Measurements from ENCODE around the gene SLC2A14.
A peak's percentile ranks its signal among the peaks of the same experiment; 100 is the strongest.
"Not testable (repeated sequence)": the region's sequence is repeated elsewhere in the genome, so short reads cannot be mapped to it uniquely, and the experiment has no call there.

The SLC2A14 gene

DNA sequence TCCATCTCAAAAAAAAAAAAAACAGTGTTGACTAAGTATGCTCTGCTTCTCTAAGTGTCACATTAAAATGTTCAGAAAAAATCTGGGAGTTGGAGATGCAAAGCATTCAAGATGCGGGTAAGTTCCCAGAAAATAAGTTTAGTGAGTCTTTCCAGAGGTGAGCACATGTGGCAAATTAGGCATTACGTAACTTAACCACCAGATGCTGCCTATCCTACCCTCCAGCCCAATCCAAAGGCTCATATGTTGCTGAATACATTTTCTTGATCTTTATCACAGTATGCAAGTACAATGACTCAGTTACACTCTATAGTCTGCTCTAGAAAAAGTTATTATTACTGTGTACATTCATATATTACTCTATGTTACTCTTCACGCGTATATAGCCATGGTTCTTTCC is 3.6 kb downstream of the SLC2A14 start:
- Histone ChIP-seq H3K36me3 (ENCODE audit: control insufficient read depth, insufficient read depth, low read length) (no peaks in the 10 kb centered on the region), H3K9ac (ENCODE audit: low read length) (no peak overlapping the region), H3K4me1 (ENCODE audit: control insufficient read depth, insufficient read depth, low read length) (no peaks in the 10 kb centered on the region), H3K27ac (ENCODE audit: low read depth, low read length) (no peak overlapping the region), H3K27me3 (ENCODE audit: control insufficient read depth, insufficient read depth, low read length) (no peaks in the 10 kb centered on the region), H3K9me3 (ENCODE audit: control insufficient read depth, insufficient read depth, low read depth, low read length) (no peaks in the 10 kb centered on the region), H3K4me3 (ENCODE audit: low read depth, low read length) (no peak overlapping the region)

DNA sequence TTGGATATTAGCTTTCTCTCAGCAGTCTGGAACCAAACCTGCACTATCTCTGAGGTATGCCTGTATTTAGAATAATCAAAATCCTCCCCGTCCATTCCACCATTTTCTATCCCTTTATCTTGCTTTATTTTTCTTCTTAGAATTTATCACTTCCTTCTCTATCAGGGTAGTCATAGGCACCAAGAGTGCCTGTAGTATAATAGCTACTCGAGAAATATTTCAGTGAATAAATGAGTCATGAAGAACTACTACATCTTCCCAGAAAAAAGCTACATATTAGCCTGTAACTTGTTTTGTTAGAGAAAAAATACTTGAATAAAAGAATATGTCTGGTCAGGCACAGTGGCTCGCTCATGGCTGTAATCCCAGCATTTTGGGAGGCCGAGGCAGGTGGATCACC is 4.3 kb downstream of the SLC2A14 start:
- no peak overlapping the region for H3K4me3 ChIP-seq (ENCODE audit: low read depth, low read length)
- no peaks in the 10 kb centered on the region for H3K9me3 ChIP-seq (ENCODE audit: control insufficient read depth, insufficient read depth, low read depth, low read length)
- no peak overlapping the region for H3K27ac ChIP-seq (ENCODE audit: low read depth, low read length)
- H3K27me3 ChIP-seq (ENCODE audit: control insufficient read depth, insufficient read depth, low read length), result no peaks in the 10 kb centered on the region
- H3K36me3 ChIP-seq (ENCODE audit: control insufficient read depth, insufficient read depth, low read length), result no peaks in the 10 kb centered on the region
- no peaks in the 10 kb centered on the region for H3K4me1 ChIP-seq (ENCODE audit: control insufficient read depth, insufficient read depth, low read length)
- H3K9ac ChIP-seq (ENCODE audit: low read length), result no peak overlapping the region

DNA sequence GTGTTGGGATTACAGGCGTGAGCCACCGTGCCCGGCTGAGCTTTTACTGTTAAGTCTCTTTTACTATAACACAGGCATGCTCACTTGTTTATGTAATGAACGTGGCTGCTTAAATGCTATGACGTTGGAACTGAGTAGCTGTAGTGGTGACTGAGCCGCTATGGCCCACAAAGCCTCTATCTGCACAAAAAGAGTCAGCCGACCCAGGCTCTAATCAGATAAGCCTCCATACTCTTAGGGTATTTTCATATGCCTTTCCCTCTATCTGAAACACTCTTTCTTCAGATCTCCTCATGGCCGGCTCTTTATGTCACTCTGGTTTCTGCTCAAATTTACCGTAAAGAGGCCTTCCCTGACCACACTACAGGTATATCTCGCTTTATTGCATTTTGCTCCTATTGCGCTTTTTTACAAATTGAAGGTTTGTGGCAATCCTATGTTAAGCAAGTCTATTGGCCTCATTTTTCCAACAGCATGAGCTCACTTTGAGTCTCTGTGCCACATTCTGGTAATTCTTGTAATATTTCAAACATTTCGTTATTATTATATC is 8.0 kb downstream of the SLC2A14 start:
- H3K36me3 ChIP-seq (ENCODE audit: control insufficient read depth, insufficient read depth, low read length), result no peaks in the 10 kb centered on the region
- no peak overlapping the region for H3K4me3 ChIP-seq (ENCODE audit: low read depth, low read length)
- H3K4me1 ChIP-seq (ENCODE audit: control insufficient read depth, insufficient read depth, low read length), result peaks cover 18% of the 10 kb centered on the region
- H3K27ac ChIP-seq (ENCODE audit: low read depth, low read length), result no peak overlapping the region
- H3K9ac ChIP-seq (ENCODE audit: low read length), result no peak overlapping the region
- H3K27me3 ChIP-seq (ENCODE audit: control insufficient read depth, insufficient read depth, low read length), result no peaks in the 10 kb centered on the region
- H3K9me3 ChIP-seq (ENCODE audit: control insufficient read depth, insufficient read depth, low read depth, low read length), result no peaks in the 10 kb centered on the region

DNA sequence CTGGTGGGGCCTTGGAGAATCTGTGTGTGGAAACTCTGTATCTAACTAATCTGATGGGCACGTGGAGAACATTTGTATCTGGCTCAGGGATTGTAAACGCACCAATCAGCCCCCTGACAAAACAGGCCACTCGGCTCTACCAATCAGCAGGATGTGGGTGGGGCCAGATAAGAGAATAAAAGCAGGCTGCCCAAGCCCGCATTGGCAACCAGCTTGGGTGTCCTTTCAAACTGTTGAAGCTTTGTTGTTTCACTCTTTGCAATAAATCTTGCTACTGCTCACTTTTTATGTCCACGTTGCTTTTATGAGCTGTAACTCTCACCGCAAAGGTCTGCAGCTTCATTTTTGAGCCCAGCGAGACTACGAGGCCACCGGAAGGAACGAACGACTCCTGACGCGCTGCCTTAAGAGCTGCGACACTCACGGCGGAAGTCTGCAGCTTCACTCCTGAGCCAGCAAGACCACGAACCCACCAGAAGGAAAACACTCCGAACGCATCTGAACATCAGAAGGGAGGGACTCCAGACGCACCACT is 9.8 kb downstream of the SLC2A14 start:
- H3K27ac ChIP-seq (ENCODE audit: low read depth, low read length); H3K4me3 ChIP-seq (ENCODE audit: low read depth, low read length); H3K27me3 ChIP-seq (ENCODE audit: control insufficient read depth, insufficient read depth, low read length); H3K36me3 ChIP-seq (ENCODE audit: control insufficient read depth, insufficient read depth, low read length); H3K9me3 ChIP-seq (ENCODE audit: control insufficient read depth, insufficient read depth, low read depth, low read length); H3K9ac ChIP-seq (ENCODE audit: low read length): not testable (repeated sequence)
- H3K4me1 ChIP-seq (ENCODE audit: control insufficient read depth, insufficient read depth, low read length), result peaks cover 28% of the 10 kb centered on the region

DNA sequence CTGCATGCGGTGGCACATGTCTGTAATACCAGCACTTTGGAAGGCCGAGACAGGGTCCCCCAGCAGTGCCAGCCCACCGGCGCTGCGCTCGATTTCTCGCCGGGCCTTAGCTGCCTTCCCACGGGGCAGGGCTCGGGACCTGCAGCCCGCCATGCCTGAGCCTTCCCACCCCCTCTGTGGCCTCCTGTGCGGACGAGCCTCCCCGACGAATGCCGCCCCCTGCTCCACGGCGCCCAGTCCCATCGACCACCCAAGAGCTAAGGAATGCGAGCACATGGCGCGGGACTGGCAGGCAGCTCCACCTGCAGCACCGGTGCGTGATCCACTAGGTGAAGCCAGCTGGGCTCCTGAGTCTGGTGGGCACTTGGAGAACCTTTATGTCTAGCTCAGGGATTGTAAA is 10.4 kb downstream of the SLC2A14 start:
- not testable (repeated sequence) for H3K9me3 ChIP-seq (ENCODE audit: control insufficient read depth, insufficient read depth, low read depth, low read length); H3K9ac ChIP-seq (ENCODE audit: low read length); H3K27me3 ChIP-seq (ENCODE audit: control insufficient read depth, insufficient read depth, low read length); H3K4me3 ChIP-seq (ENCODE audit: low read depth, low read length); H3K36me3 ChIP-seq (ENCODE audit: control insufficient read depth, insufficient read depth, low read length)
- H3K4me1 ChIP-seq (ENCODE audit: control insufficient read depth, insufficient read depth, low read length), result peaks cover 28% of the 10 kb centered on the region
- 0 out of 2 replicates have a peak overlapping the region, but pooled peaks have one; percentile 89 for H3K27ac ChIP-seq (ENCODE audit: low read depth, low read length)

DNA sequence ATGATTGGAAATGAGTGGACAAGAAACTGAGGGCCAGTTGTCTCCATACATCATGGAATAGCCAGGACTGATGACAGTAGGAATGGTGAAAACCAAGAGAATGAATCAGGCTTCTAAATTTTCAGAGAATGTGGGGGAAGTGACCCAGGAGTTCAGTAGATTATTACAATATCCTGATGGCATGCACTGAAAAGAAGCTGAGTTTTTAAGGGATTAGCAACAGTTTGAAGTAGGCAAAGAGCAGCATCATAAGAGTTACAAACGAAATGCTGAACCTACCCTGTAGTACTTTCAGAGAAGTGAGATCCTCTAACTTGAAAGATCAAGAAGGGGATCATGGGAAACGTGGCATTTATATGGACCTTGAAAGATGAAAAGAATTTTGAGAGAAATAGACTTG is 13.2 kb downstream of the SLC2A14 start:
- H3K9me3 ChIP-seq (ENCODE audit: control insufficient read depth, insufficient read depth, low read depth, low read length), result no peaks in the 10 kb centered on the region
- H3K4me1 ChIP-seq (ENCODE audit: control insufficient read depth, insufficient read depth, low read length), result peaks cover 28% of the 10 kb centered on the region
- H3K27ac ChIP-seq (ENCODE audit: low read depth, low read length), result peak overlapping the region; percentile 25; the same call in 1 of the 2 replicates
- H3K36me3 ChIP-seq (ENCODE audit: control insufficient read depth, insufficient read depth, low read length), result no peaks in the 10 kb centered on the region
- peak overlapping the region; percentile 2 for H3K9ac ChIP-seq (ENCODE audit: low read length)
- no peaks in the 10 kb centered on the region for H3K27me3 ChIP-seq (ENCODE audit: control insufficient read depth, insufficient read depth, low read length)
- no peak overlapping the region for H3K4me3 ChIP-seq (ENCODE audit: low read depth, low read length)

DNA sequence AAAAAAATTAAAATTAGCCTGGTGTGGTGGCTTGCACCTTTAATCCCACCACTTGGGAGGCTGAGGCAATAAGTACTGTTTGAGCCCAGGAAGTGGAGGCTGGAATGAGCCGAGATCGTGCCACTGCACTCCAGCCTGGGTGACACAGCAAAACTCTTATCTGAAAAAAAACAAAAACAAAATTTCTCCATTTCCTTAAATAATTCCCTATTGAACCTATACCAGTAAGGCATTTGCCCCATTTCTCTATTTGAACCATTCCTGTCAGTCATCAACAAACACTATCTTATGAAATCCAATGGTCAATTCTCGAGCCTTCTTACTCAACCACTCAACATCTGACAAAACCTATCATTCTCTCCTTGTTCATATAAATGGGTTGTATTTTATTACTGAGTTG is 14.7 kb downstream of the SLC2A14 start:
- Histone ChIP-seq H3K27me3 (ENCODE audit: control insufficient read depth, insufficient read depth, low read length) (no peaks in the 10 kb centered on the region), H3K9me3 (ENCODE audit: control insufficient read depth, insufficient read depth, low read depth, low read length) (no peaks in the 10 kb centered on the region), H3K36me3 (ENCODE audit: control insufficient read depth, insufficient read depth, low read length) (no peaks in the 10 kb centered on the region), H3K27ac (ENCODE audit: low read depth, low read length) (no peak overlapping the region), H3K9ac (ENCODE audit: low read length) (no peak overlapping the region), H3K4me3 (ENCODE audit: low read depth, low read length) (no peak overlapping the region), H3K4me1 (ENCODE audit: control insufficient read depth, insufficient read depth, low read length) (peaks cover 33% of the 10 kb centered on the region)

DNA sequence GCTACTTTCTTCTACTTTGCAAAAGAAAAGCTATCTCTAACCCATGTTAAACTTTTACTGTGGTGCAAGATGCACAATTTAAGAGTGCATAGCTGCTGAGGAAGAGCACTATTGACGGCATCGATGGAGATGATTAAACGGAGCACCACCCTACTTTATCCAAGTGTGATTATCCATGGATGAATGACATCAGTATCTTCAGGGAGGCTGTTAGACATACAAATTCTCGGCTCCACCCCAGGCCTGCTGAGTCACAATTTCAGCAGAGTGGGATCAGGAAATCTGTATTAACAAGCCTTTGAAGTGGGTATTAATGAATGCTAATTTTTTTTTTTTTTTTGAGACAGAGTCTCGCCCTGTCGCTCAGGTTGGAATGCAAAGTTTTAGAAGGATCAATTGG is 16.2 kb downstream of the SLC2A14 start:
- H3K9ac ChIP-seq (ENCODE audit: low read length), result peak overlapping the region; percentile 15
- H3K4me3 ChIP-seq (ENCODE audit: low read depth, low read length), result no peak overlapping the region
- peaks cover 44% of the 10 kb centered on the region for H3K4me1 ChIP-seq (ENCODE audit: control insufficient read depth, insufficient read depth, low read length)
- no peaks in the 10 kb centered on the region for H3K27me3 ChIP-seq (ENCODE audit: control insufficient read depth, insufficient read depth, low read length)
- H3K27ac ChIP-seq (ENCODE audit: low read depth, low read length), result no peak overlapping the region
- H3K9me3 ChIP-seq (ENCODE audit: control insufficient read depth, insufficient read depth, low read depth, low read length), result no peaks in the 10 kb centered on the region
- no peaks in the 10 kb centered on the region for H3K36me3 ChIP-seq (ENCODE audit: control insufficient read depth, insufficient read depth, low read length)

DNA sequence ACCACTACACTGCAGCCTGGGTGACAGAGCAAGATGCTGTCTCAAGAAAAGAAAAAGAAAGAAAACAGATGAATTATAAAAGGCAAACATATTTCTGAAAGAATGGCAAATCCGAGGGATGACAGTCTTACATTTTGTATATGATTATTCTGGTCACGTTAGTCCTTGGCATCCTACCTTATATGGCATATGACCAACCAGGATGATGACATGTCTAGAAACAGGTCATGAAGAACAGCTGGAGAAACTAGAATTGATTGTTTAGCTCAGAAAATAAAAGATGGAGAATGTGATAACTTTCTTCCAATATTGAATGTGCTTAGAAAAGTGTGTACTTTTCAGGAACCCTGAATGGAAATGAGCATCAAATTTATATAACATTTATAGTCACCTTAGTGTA is 19.2 kb downstream of the SLC2A14 start:
- H3K27me3 ChIP-seq (ENCODE audit: control insufficient read depth, insufficient read depth, low read length), result no peaks in the 10 kb centered on the region
- peaks cover 3% of the 10 kb centered on the region; the same call in 1 of the 2 replicates for H3K9me3 ChIP-seq (ENCODE audit: control insufficient read depth, insufficient read depth, low read depth, low read length)
- H3K9ac ChIP-seq (ENCODE audit: low read length), result no peak overlapping the region
- H3K4me1 ChIP-seq (ENCODE audit: control insufficient read depth, insufficient read depth, low read length), result peaks cover 28% of the 10 kb centered on the region; the same call in 1 of the 2 replicates
- no peak overlapping the region for H3K27ac ChIP-seq (ENCODE audit: low read depth, low read length)
- H3K4me3 ChIP-seq (ENCODE audit: low read depth, low read length), result no peak overlapping the region
- H3K36me3 ChIP-seq (ENCODE audit: control insufficient read depth, insufficient read depth, low read length), result no peaks in the 10 kb centered on the region

DNA sequence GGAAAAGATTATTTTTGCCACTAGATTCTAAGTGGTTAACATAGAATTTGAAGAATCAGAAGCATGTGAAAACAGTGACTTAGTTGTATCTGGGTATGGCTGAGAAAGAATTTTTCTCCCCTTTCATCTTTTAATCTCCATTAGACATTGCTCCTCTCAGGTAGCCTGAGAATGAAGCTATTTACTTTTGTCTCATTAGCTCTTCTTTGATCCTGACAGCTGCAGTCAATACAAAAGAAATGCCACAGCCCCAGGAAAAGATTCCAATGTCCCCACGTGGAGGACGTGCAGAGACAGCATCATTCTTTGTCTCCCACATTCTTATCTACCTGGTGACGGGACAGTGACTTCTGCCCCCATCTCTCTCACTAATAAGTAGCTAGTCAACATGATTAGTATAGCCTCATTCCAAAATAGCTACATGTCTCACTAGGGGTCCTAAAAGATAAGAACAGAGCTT is 21.1 kb downstream of the SLC2A14 start:
- not testable (repeated sequence) for H3K36me3 ChIP-seq (ENCODE audit: control insufficient read depth, insufficient read depth, low read length); H3K27me3 ChIP-seq (ENCODE audit: control insufficient read depth, insufficient read depth, low read length); H3K9ac ChIP-seq (ENCODE audit: low read length); H3K4me3 ChIP-seq (ENCODE audit: low read depth, low read length); H3K9me3 ChIP-seq (ENCODE audit: control insufficient read depth, insufficient read depth, low read depth, low read length)
- Histone ChIP-seq H3K4me1 (ENCODE audit: control insufficient read depth, insufficient read depth, low read length) (peaks cover 34% of the 10 kb centered on the region), H3K27ac (ENCODE audit: low read depth, low read length) (peak overlapping the region; percentile 77; the same call in 1 of the 2 replicates)

DNA sequence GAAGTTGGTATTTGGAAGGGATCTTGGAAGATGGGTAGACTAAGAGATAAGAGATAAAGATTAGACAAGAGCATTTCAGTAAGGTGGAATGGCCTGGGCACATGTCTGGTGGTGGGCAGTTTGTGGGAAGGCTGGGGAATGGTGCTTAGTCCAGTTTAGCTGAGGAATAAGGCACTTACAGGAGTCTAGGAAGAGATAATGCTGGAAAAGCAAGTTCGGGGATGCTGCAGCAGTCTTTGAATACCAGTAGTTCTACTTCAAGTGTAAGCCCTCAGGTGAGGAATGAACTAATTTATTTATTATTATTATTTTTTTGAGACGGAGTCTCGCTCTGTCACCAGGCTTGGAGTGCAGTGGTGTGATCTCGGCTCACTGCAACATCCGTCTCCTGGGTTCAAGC is 22.6 kb downstream of the SLC2A14 start:
- not testable (repeated sequence) for H3K9me3 ChIP-seq (ENCODE audit: control insufficient read depth, insufficient read depth, low read depth, low read length); H3K9ac ChIP-seq (ENCODE audit: low read length); H3K27me3 ChIP-seq (ENCODE audit: control insufficient read depth, insufficient read depth, low read length); H3K27ac ChIP-seq (ENCODE audit: low read depth, low read length); H3K4me3 ChIP-seq (ENCODE audit: low read depth, low read length); H3K36me3 ChIP-seq (ENCODE audit: control insufficient read depth, insufficient read depth, low read length)
- H3K4me1 ChIP-seq (ENCODE audit: control insufficient read depth, insufficient read depth, low read length), result peaks cover 42% of the 10 kb centered on the region

DNA sequence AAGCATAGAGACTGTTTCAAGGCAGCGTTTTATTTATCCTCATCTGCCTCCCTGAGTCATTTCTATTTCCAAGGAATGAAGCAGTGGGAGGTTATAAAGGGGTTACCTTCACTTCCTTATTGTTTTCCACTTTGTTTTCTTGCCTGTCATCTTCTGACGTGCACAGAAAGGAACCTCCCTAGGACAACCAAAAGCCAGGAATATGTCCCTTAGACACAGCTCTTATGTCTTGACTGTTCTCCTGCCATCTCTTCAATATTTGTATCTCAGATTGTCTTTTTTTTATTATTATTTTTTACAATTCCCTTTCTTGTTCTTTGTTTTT is 24.7 kb downstream of the SLC2A14 start:
- H3K9ac ChIP-seq (ENCODE audit: low read length); H3K9me3 ChIP-seq (ENCODE audit: control insufficient read depth, insufficient read depth, low read depth, low read length); H3K27ac ChIP-seq (ENCODE audit: low read depth, low read length); H3K27me3 ChIP-seq (ENCODE audit: control insufficient read depth, insufficient read depth, low read length); H3K4me3 ChIP-seq (ENCODE audit: low read depth, low read length); H3K36me3 ChIP-seq (ENCODE audit: control insufficient read depth, insufficient read depth, low read length): not testable (repeated sequence)
- H3K4me1 ChIP-seq (ENCODE audit: control insufficient read depth, insufficient read depth, low read length), result peaks cover 41% of the 10 kb centered on the region

Data from HUES6 (cell line).